ENCODE results near the gene ELAVL2. TPM values are rescaled to one million over a fixed set of nuclear protein-coding genes. Genes with fewer than 3 reads are reported as not detected.

Gene ELAVL2
- total and polyA plus RNA-seq, 2 of the 4 experiments (the other 2 are of a cell fraction): 0.36 TPM; not detected in 1

DNA sequence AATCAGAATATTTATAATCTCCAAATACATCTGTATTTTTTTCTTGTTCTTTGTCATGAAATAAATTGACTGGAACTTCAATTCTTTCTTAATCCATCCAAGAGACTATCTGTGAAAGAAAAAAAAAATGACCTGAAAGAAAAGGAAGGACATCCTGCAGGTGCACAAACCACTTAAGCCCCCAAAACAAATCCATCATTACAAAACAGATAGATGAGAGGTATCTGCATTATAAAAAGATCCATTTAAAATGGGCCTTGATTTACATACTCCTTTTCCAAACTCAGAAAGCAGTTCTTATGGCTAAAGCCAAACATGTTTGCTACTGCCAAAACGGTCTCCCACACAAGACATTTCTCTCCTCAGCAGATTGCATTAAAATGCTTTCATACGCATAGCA is 85.5 kb downstream of the ELAVL2 start:
- H3K56ac ChIP-seq (ENCODE audit: extremely low read depth, insufficient read depth, low read length): no peak overlapping the region
- no peak overlapping the region for H3K23ac ChIP-seq (ENCODE audit: low read depth, low read length)
- H3K14ac ChIP-seq (replicated peaks; ENCODE audit: low read depth, low read length): no peak overlapping the region
- H3K27me3 ChIP-seq (ENCODE audit: control insufficient read depth, insufficient read depth, low read length): no peaks in the 10 kb centered on the region
- no peak overlapping the region for H4K5ac ChIP-seq (ENCODE audit: low read depth, low read length)
- in situ Hi-C loops (cut with MboI; ENCODE audit: low sequenced_read_pairs) (no loop called here), intact Hi-C loops (cut with micrococcal nuclease) (no loop called here), dilution Hi-C loops (cut with HindIII; ENCODE audit: low sequenced_read_pairs, unreplicated experiment) (no loop called here)
- no peaks in the 10 kb centered on the region for H3K4me1 ChIP-seq (ENCODE audit: control insufficient read depth, insufficient read depth, low read length)
- ChIA-PET CTCF (no interaction called here), POLR2A (ENCODE audit: unreplicated experiment) (interaction anchor here (0.5 kb wide), 1 partner anchor 1063 kb away, joined by 4 read pairs; no protein-coding TSS in a partner anchor)
- H2AK5ac ChIP-seq (ENCODE audit: low read depth, low read length): no peak overlapping the region
- DNase-seq (no peak), ATAC-seq (ENCODE audit: low read depth) (no peak)
- no CpG with 5 or more reads among the region's 2 CpGs for WGBS, 2 experiments (ENCODE audit: extremely low coverage in 2 of 2, insufficient read length in 1 of 2)
- H3K79me1 ChIP-seq (ENCODE audit: low read depth in 1 of 2, low read length in 2 of 2): no peaks in the 10 kb centered on the region
- H2AK9ac ChIP-seq (replicated peaks; ENCODE audit: low read depth, low read length, poor library complexity): no peak overlapping the region
- no TSS peak for BruUV-seq (replicated peaks)
- no peak overlapping the region for H3K4me3 ChIP-seq (ENCODE audit: insufficient read depth, low read depth, low read length)
- H2BK15ac ChIP-seq (ENCODE audit: low read depth, low read length): no peak overlapping the region
- no peak overlapping the region for H3K18ac ChIP-seq (ENCODE audit: low read depth, low read length)
- no peak overlapping the region for H3K4ac ChIP-seq (ENCODE audit: low read depth, low read length)
- no peak overlapping the region for H4K91ac ChIP-seq (ENCODE audit: insufficient read depth, low read depth, low read length)
- no peaks in the 10 kb centered on the region for H3K36me3 ChIP-seq (ENCODE audit: control insufficient read depth, insufficient read depth, low read length)
- no peaks in the 10 kb centered on the region for H4K20me1 ChIP-seq (ENCODE audit: insufficient read depth, low read length)
- H3K9me1 ChIP-seq (ENCODE audit: insufficient read depth, low read length): no peaks in the 10 kb centered on the region
- no peak for TF ChIP-seq BHLHE40 (IDR thresholded peaks at IDR 0.05; ENCODE audit: low read depth, low read length)
- TF ChIP-seq, protein P1, sequence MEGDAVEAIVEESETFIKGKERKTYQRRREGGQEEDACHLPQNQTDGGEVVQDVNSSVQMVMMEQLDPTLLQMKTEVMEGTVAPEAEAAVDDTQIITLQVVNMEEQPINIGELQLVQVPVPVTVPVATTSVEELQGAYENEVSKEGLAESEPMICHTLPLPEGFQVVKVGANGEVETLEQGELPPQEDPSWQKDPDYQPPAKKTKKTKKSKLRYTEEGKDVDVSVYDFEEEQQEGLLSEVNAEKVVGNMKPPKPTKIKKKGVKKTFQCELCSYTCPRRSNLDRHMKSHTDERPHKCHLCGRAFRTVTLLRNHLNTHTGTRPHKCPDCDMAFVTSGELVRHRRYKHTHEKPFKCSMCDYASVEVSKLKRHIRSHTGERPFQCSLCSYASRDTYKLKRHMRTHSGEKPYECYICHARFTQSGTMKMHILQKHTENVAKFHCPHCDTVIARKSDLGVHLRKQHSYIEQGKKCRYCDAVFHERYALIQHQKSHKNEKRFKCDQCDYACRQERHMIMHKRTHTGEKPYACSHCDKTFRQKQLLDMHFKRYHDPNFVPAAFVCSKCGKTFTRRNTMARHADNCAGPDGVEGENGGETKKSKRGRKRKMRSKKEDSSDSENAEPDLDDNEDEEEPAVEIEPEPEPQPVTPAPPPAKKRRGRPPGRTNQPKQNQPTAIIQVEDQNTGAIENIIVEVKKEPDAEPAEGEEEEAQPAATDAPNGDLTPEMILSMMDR (conservative IDR thresholded peaks at IDR 0.05; ENCODE audit: low read depth, low read length): no peak
- TF ChIP-seq, protein P2, sequence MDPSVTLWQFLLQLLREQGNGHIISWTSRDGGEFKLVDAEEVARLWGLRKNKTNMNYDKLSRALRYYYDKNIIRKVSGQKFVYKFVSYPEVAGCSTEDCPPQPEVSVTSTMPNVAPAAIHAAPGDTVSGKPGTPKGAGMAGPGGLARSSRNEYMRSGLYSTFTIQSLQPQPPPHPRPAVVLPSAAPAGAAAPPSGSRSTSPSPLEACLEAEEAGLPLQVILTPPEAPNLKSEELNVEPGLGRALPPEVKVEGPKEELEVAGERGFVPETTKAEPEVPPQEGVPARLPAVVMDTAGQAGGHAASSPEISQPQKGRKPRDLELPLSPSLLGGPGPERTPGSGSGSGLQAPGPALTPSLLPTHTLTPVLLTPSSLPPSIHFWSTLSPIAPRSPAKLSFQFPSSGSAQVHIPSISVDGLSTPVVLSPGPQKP (IDR thresholded peaks at IDR 0.05; ENCODE audit: borderline replicate concordance, low read depth, low read length): no peak
- no peak for TF ChIP-seq RCOR1 (IDR thresholded peaks at IDR 0.05; ENCODE audit: insufficient replicate concordance, low read length)
- no peak for TF ChIP-seq MXI1 (IDR thresholded peaks at IDR 0.05; ENCODE audit: borderline replicate concordance, low read depth, low read length)
- no peak for TF ChIP-seq MAZ (IDR thresholded peaks at IDR 0.05; ENCODE audit: borderline replicate concordance, low read depth, low read length)
- TF ChIP-seq SMC3 (IDR thresholded peaks at IDR 0.05; ENCODE audit: low read depth, low read length): no peak
- no peak overlapping the region for H3K9ac ChIP-seq (ENCODE audit: low read depth, low read length)
- H2AFZ ChIP-seq (replicated peaks; ENCODE audit: low read length, poor library complexity): no peak overlapping the region
- no peak overlapping the region for H2BK5ac ChIP-seq (ENCODE audit: low read depth, low read length, poor library complexity, severe bottlenecking)
- no peak overlapping the region for H3K27ac ChIP-seq (ENCODE audit: insufficient read depth, low read length)
- no peak overlapping the region for H3K4me2 ChIP-seq (ENCODE audit: low read depth, low read length)
- H4K8ac ChIP-seq (ENCODE audit: low read depth in 2 of 2, low read length in 2 of 2): no peak overlapping the region
- no peak overlapping the region for H2BK20ac ChIP-seq (ENCODE audit: low read depth, low read length)
- peaks cover 12% of the 10 kb centered on the region for H3K9me3 ChIP-seq (ENCODE audit: control insufficient read depth, insufficient read depth, low read length)
- H2BK120ac ChIP-seq (ENCODE audit: low read depth, low read length): no peak overlapping the region
